HG02885 (cell line): Measurements from ENCODE around the gene ZNF518A.

Source experiments
- ATAC-seq: cut with Tn5 transposase; IDR thresholded peaks from one replicate; pipeline ENCODE4 v1.9.1; 2021; ENCODE audit warnings: mild to moderate bottlenecking; ENCODE audit not compliant: unreplicated experiment, poor library complexity

The ZNF518A gene, protein sequence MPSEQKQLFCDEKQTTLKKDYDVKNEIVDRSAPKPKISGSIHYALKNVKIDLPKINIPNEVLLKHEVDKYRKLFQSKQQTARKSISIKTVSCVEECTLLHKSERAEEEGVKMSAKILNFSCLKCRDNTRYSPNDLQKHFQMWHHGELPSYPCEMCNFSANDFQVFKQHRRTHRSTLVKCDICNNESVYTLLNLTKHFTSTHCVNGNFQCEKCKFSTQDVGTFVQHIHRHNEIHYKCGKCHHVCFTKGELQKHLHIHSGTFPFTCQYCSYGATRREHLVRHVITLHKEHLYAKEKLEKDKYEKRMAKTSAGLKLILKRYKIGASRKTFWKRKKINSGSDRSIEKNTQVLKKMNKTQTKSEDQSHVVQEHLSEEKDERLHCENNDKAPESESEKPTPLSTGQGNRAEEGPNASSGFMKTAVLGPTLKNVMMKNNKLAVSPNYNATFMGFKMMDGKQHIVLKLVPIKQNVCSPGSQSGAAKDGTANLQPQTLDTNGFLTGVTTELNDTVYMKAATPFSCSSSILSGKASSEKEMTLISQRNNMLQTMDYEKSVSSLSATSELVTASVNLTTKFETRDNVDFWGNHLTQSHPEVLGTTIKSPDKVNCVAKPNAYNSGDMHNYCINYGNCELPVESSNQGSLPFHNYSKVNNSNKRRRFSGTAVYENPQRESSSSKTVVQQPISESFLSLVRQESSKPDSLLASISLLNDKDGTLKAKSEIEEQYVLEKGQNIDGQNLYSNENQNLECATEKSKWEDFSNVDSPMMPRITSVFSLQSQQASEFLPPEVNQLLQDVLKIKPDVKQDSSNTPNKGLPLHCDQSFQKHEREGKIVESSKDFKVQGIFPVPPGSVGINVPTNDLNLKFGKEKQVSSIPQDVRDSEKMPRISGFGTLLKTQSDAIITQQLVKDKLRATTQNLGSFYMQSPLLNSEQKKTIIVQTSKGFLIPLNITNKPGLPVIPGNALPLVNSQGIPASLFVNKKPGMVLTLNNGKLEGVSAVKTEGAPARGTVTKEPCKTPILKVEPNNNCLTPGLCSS (N-terminal part only)

DNA sequence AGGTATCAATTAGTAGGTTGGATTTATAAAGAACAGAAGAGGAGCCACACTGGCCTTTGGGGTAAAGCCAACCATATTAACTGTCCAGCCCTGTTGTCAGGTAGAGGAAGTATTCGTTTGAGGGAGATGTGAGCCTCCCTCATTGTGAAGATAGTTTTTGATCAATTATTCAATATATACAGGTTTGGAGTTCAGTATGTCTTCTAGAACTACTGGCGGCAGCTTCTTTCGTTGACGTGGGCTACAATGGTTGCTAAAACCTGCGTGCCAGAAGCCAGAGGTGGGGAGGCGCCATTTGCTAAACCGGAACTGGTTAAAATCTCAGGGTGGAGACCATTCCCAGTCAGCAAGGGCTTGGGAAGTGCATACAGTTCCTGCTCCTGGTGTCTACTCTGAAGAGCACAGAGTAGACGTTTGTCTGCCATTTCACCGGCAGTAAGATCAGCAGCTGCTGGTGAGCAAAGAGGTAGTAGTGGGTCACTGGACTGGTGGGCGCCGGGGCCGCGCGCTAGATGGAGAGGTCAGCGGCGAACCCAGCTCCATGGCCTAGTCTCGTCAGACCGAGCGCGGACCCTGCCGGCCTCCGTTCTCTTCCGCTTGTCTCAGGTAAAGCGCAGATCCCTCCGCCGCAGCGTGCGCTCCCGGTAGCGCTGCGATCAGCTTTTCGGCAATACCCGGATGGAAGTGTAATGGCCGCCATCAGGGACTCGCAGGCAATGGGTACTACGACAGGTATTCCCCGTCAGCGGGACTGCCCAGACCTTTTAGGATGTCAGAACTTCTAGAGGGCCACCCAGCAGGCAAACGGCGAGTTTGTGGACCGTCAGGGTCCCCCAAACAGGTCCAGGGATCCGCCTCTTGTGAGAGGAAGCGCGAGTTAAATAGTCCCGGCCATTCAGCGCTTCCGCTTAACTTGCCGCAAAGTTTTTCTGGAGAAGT, at the start of gene ZNF518A:
Gene ZNF518A (plus strand): TSS at position 911 of the 939 bp plus-strand sequence. CDS start 26,026 bp downstream, outside the sequence.
- peak; percentile 77 for ATAC-seq

DNA sequence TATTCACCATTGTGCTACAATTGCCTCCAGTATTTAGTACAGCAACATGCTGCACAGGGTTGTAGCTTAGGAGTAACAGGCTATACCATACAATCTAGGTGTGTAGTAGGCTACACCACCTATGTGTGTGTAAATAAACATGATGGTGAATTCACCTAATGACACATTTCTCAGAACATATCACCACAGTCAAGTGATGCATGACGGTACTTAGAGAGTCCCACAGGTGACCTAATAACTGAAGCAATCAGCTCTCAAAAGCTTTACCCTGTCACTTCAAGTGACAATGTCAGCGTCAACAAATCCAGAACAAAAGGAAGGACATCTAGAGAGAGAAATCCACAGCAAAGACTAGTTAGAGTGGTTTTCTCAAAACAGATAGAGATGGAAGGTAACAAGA, 47.9 kb upstream of the ZNF518A start:
- ATAC-seq: no peak

DNA sequence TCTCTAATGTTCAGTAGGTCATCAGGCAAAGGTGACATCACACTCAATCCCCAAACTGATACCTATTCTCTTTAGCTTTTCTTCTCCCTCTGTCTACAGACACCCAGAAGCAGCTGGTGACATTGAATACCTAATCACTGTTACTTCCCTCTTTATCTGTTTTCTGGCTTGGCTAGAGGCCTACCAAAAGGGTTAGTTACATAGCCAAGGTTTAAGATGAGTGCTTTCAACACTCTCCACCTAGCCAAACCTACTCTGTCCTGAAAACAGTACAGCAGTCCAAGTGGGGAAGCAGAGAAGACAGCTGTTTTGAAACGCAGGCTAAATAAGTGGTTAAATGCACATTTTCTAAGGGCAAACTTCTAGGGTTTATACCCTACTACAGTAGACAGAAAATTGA, 47.3 kb upstream of the ZNF518A start:
- ATAC-seq: no peak

DNA sequence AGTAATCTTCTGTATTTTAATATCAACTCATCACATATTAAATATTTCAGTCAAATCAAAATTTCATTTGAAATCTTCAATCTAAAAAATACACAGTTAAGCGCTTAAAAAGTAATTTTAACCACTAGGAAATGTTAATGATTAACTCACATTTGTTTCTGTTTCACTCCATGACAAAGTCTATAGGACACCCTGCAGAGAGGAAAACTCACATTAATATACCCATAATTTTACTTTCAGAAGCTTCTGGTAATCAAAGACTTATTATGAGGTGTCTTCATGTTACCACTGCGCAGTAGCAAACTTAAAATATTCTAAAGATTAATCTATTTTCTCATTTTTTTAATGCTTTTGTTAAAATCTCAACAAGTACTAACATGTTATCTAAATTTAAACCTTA, 41.0 kb upstream of the ZNF518A start:
- no peak for ATAC-seq

DNA sequence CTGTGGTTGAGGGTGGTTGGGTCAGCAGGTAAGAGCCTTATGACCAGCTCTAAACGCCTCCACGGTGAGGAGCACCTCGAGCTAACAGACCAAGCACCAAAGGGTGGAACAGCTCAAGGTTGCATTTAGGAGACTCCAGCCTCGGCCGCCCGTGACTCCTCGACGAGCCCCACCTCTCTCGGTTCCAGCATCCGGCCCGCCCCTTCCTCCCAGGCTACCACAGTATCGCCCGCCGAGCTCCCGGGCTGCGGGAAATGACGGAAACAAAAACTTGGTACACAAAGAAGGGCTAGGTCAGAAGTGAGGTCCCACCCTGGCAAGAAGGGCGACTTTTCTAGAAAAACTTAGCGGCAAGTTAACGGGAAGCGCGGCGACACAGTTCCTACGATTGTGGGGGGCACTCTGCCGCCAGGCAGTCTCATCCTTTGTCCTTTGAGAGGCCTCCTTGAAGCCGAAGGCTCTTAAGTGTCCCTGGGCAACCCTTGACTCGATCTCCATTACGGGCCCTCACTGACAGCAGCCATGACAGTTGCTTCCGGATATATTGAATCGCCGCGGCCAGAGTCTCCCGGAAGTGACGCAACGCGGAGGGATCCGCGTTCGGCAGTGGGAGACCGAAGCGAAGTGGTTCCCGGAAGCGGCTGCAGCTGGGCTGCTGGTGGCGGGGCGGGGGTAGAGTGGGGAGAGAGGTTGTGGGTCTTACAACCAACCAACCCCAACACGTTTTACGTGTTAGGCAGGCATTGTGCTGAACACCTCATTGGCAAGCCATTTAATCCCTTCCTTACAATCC, 40.2 kb upstream of the ZNF518A start:
- ATAC-seq: peak; percentile 90

DNA sequence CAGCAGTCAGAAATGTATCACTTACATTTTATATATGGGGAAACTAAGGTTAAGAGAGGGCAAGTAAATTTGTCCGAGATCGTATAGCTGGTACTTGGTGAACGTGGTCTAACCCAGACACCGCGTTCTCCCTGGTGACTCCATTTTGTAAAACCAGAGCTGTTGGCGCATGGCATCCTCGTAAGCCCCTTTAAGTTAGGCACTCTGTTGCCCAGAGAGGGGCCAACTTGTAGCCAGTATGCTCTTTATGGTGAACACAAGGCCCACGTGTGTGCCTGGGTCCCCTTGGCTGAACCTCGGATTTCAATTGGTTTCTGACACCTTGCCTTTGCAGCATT, 39.7 kb upstream of the ZNF518A start:
- ATAC-seq: no peak

DNA sequence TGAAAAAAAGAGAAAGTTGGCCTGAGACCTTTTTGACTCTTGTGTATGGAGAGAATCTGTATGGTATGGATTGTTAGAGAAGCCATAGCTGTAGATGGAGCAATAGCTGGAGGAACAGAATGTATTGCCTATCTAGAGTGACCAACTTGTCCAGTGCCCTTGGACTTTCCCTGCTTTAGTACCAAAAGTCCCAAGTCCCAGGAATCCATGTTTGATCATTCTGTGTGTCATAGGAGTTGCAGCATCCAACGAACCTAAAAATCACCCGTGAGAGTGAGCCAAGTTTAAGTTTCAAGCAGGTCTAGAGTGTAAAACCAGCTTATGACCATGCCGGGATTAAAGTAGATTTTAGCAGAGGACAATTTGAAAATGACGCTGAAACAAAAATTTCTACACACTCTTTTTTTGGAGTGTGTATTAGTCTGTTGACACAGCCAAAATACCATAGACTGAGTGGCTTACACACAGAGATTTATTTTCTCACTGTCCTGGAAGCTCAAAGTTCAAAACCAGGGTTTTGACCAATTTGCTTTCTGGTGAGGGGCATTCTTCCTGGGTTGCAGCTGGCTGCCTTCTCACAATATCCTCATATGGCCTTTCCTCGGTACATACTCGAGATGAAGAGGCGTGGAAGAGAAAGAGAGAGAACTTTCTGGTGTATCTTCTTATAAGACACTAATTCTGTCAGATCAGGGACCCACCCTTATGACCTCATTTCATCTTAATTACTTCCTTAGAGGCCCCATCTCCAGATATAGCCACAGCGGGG, 36.9 kb upstream of the ZNF518A start:
- no peak for ATAC-seq

DNA sequence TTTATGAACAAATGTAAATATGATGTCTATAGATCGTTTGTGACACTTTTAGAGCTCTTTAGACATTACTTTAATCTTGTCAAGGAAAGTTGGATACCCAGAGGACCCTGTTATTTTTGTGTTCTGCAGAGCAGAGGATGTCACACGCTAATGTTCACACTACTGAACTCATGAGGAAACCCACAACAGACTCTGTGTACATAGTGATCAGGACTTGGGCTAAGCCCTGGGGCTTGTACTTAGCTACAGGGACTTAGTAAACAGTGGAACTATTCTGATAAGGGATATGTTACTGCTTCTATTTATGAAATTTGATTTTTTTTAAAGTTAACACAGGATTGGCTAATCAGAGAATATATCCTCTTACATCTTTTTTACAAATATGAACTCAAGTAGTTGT, 36.1 kb upstream of the ZNF518A start:
- no peak for ATAC-seq

DNA sequence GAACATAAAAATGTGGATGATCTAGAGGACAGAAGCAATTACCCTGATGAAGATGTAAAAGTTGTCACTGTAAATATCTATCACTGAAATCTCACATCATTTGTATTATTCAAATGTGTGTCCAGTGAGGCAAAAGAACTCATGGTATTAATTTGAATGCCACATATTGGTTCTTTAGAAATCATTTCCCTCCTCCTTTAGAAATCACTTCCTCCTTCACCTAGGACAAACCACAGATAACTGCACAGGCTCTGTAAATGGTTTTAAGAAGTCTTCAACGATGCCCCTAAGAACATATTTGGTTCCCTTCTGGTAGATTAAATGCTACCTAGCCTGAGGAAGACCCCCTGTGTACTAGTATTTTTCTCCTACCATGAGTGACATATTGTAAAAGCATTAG, 33.1 kb upstream of the ZNF518A start:
- ATAC-seq: no peak

DNA sequence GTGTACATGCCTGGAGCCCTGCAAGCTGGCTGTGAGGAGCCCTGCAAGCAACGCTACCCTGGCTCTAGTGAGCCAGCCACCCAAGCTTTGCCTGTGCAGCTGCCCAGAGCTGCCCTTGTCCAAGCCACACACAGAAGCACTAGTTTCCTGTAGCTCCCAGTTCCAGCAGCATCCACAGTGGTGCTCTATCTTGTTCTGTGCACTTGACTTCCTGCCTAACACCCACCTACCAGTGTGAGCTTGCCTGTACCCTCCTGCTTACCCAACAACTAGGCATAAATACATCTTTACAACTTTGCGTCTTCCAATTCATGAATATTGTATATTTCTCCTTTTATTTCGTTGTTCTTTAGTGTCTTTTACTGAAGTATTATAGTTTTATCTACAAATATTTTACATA, 32.2 kb upstream of the ZNF518A start:
- no peak for ATAC-seq

DNA sequence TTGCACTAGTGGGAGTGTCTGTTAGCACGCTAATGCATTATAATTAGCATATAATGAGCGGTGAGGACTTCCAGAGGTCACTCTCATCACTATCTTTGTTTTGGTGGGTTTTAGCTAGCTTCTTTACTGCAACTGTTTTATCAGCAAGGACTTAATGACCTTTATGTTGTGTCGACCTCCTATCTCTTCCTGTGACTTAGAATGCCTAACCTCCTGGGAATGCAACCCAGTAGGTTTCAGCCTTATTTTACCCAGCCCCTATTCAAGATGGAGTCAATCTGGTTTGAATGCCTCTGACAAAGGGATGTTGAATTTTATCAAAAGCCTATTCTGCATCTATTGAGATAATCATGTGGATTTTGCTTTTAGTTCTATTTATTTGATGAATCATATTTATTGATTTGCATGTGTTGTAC, 22.5 kb upstream of the ZNF518A start:
- no peak for ATAC-seq

DNA sequence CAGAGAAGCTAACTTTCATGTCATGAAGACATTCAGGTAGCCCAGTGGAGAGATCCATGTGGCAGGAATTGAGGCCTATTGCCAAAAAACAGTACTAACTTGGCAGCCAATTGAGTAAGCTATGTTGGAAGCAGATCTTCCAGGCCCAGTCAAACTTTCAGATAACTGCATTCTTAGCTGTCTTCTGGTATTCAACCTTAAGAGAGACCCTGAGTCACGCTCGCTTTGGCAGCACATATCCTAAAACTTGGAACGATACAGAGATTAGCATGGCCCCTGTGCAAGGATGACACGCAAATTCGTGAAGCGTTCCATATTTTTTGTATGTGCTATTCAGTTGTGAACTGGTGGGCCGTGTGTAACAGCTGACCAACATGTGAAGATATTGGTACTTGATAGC, 17.6 kb upstream of the ZNF518A start:
- ATAC-seq: no peak

DNA sequence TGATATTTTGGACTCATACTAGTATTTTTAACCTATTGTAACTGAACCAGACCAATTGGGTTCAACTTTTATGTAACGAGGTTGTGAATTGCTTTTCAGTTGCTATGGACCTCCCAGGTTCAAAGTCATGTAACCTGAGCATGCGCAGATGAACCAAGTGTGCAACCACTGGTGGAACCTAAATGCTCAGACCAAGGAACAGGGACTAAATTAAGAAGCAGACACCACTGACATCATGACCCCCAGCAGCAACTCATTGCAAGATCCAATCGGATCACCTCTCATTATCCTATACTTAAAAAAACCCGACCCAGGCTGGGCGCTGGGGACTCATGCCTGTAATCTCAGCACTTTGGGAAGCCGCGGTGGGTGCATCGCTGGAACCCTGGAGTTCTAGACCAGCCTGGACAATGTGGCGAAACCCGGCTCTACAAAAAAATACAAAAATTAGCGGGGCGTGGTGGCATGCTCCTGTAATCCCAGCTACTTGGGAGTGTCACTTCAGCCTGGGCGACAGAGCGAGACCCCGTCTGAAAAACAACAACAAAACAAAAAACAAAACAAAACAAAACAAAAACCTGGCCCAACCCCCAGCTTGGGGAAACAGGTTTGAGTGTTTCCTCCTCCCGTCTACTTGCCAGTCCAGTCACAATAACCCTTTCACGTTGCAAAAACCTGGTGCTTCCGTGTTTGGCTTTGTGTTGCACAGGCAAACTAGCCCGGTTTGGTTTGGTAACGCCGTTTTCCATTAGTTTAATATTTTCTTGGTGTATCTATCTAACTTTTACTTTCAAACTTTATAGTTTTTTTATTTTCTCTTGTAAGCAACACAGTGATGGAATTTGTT, 11.3 kb upstream of the ZNF518A start:
- no peak for ATAC-seq

DNA sequence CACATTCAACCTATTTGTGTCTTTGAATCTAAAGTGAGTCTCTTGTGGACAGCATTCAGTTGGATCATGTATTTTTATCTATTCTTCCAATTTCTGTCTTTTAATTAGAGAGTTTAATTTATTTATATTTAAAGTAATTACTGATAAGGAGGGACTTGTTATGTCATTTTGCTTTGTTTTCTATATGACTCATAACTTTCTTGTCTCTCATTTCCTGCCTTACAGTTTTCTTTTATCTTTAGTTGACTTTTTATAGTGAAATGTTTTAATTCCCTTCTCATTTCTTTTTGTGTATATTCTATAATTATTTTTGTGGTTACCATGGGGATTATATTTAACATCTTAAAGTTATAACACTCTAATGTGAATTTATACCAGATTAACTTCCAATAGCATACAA, 7.3 kb upstream of the ZNF518A start:
- ATAC-seq: no peak

DNA sequence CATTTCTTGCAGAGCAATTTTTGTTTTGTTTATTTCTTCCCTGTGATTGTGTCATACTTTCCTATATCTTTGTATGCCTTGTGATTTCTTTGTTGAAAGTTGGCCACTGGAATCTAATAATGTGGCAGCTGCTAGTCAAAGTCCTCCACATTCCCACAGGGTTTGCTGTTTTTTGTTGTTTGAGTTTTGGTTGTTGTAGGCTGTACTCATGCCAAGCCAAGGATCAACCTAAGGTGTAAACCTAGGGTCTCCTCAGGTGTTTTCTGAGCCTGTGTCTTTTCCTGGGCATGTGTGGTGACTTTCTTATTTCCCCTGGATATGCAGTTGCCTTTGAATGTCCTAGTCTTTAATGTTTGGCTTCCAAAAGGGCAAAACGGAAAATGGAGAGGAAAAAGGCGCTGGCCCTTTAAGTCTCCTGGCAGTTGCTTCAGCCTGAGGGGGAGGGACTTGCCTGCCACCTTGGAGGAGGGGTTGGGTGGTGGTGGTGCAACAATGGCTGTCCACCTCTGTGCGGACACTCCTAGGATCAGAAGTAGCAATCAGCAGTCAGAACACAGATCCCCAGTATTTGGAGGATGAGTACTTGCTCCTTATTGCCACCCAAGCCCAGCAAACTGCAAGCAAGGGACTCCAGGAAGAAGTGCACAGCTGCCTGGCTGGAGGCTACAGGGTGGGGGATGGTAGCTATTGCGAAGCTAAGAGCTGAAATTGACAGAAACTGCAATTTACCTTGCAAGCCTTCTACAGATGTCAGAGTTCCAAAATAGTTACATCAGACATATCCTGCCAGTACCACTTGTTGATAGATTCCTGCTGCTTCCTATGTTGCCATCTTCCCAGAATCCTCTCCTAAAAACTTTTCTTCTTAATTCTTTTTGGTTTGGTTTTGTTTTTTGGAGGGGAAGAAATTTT, 5.6 kb upstream of the ZNF518A start:
- no peak for ATAC-seq

DNA sequence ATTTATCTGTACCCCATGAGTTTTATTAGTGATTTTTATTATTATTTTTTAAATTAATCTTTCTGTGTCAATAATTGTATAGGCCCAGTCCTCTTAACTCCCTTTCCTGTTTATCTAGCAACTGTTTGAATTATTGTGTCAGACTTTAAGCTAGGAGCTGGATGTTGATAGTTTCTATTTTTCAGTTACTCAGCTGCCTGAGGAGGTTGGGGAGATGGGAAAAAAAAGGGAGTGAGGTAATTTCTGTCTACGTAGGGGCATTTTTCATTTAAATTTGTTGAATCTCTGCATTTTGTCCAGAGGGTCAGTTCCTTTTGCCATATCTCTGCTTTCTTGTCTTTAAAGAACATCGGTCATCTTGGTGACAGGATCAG, 5.0 kb upstream of the ZNF518A start:
- no peak for ATAC-seq
